ENCODE measurements around the gene GATA6.

Gene GATA6

GRCh38 chr18:22223254-22223964 is 54.0 kb downstream of the GATA6 start:
- no peak for DNase-seq
- in situ Hi-C loops (cut with MboI; ENCODE audit: low pct_unique_long_range_greater_than_20kb, low sequenced_read_pairs) = no loop called here

GRCh38 chr18:22223965-22224322 is 54.6 kb downstream of the GATA6 start:
- DNase-seq = no peak
- in situ Hi-C loops (cut with MboI; ENCODE audit: low pct_unique_long_range_greater_than_20kb, low sequenced_read_pairs) = no loop called here

GRCh38 chr18:22224339-22224738 is 55.0 kb downstream of the GATA6 start:
- in situ Hi-C loops (cut with MboI; ENCODE audit: low pct_unique_long_range_greater_than_20kb, low sequenced_read_pairs) = no loop called here
- no peak for DNase-seq

- in situ Hi-C loops (cut with MboI; ENCODE audit: low pct_unique_long_range_greater_than_20kb, low sequenced_read_pairs) = no loop called here
- no peak for DNase-seq
Observed at GRCh38 chr18:22226801-22227200, 57.4 kb downstream of the GATA6 start.

GRCh38 chr18:22228976-22229375 is 59.6 kb downstream of the GATA6 start:
- DNase-seq = no peak
- in situ Hi-C loops (cut with MboI; ENCODE audit: low pct_unique_long_range_greater_than_20kb, low sequenced_read_pairs) = no loop called here

- in situ Hi-C loops (cut with MboI; ENCODE audit: low pct_unique_long_range_greater_than_20kb, low sequenced_read_pairs) = no loop called here
- DNase-seq = no peak
Observed at GRCh38 chr18:22229456-22230124, 60.2 kb downstream of the GATA6 start.

- in situ Hi-C loops (cut with MboI; ENCODE audit: low pct_unique_long_range_greater_than_20kb, low sequenced_read_pairs) = no loop called here
- DNase-seq = no peak
Observed at GRCh38 chr18:22230471-22230945, 61.1 kb downstream of the GATA6 start.

GRCh38 chr18:22233266-22233665 is 63.9 kb downstream of the GATA6 start:
- no peak for DNase-seq
- in situ Hi-C loops (cut with MboI; ENCODE audit: low pct_unique_long_range_greater_than_20kb, low sequenced_read_pairs) = no loop called here

- in situ Hi-C loops (cut with MboI; ENCODE audit: low pct_unique_long_range_greater_than_20kb, low sequenced_read_pairs) = no loop called here
- no peak for DNase-seq
Observed at GRCh38 chr18:22238036-22238435, 68.6 kb downstream of the GATA6 start.

- in situ Hi-C loops (cut with MboI; ENCODE audit: low pct_unique_long_range_greater_than_20kb, low sequenced_read_pairs) = no loop called here
- no peak for DNase-seq
Observed at GRCh38 chr18:22238681-22239080, 69.3 kb downstream of the GATA6 start.

- DNase-seq = no peak
Observed at GRCh38 chr18:22241921-22242361, 72.6 kb downstream of the GATA6 start.

GRCh38 chr18:22243513-22243912 is 74.1 kb downstream of the GATA6 start:
- in situ Hi-C loops (cut with MboI; ENCODE audit: low pct_unique_long_range_greater_than_20kb, low sequenced_read_pairs) = no loop called here

More at GRCh38 chr18:22241921-22242361, 72.6 kb downstream of the GATA6 start:
- in situ Hi-C loops (cut with MboI; ENCODE audit: low pct_unique_long_range_greater_than_20kb, low sequenced_read_pairs) = no loop called here

GRCh38 chr18:22250026-22250425 is 80.6 kb downstream of the GATA6 start:
- in situ Hi-C loops (cut with MboI; ENCODE audit: low pct_unique_long_range_greater_than_20kb, low sequenced_read_pairs) = no loop called here
- no peak for DNase-seq

More at GRCh38 chr18:22243513-22243912, 74.1 kb downstream of the GATA6 start:
- no peak for DNase-seq

GRCh38 chr18:22250591-22250996 is 81.2 kb downstream of the GATA6 start:
- DNase-seq = no peak
- in situ Hi-C loops (cut with MboI; ENCODE audit: low pct_unique_long_range_greater_than_20kb, low sequenced_read_pairs) = no loop called here

Measured in KBM-7 (cell line).